ENCODE measurements around the gene ST6GALNAC5. TPM values are rescaled to one million over a fixed set of nuclear protein-coding genes. Genes with fewer than 3 reads are reported as not detected.

Gene ST6GALNAC5
- total and polyA plus RNA-seq, 2 experiments from 2014 or later = 4.1 to 19.2 TPM

GRCh38 chr1:77038000-77038399 is 170.7 kb downstream of the ST6GALNAC5 start (continued):
- TF ChIP-seq ZNF462 (CRISPR knock-in tag; IDR thresholded peaks at IDR 0.05) (no peak), CREB1 (CRISPR knock-in tag; IDR thresholded peaks at IDR 0.05; ENCODE audit: low read depth) (no peak), EZH2 (IDR thresholded peaks at IDR 0.05; ENCODE audit: low read depth, unreplicated experiment) (no peak), ZNF114 (CRISPR knock-in tag; IDR thresholded peaks at IDR 0.05) (no peak)

GRCh38 chr1:77039111-77039510 is 171.8 kb downstream of the ST6GALNAC5 start:
- no peak overlapping the region for H3K27ac ChIP-seq (ENCODE audit: low read depth)
- TF ChIP-seq NANOG (IDR thresholded peaks at IDR 0.05; ENCODE audit: borderline replicate concordance) = no peak

More at GRCh38 chr1:77039111-77039510, 171.8 kb downstream of the ST6GALNAC5 start:
- no peaks in the 10 kb centered on the region for H3K36me3 ChIP-seq (ENCODE audit: insufficient read depth)
- no peak for ATAC-seq
- Mint-ChIP-seq H3K4me3 (no peak overlapping the region), H3K36me3 (ENCODE audit: low read depth) (peaks cover 3% of the 10 kb centered on the region; the same call in 2 of the 3 replicates), H3K27me3 (ENCODE audit: insufficient read depth, low read depth, poor library complexity) (no peaks in the 10 kb centered on the region), H3K4me1 (no peaks in the 10 kb centered on the region; the same call in 2 of the 3 replicates), H3K9me3 (peaks cover 5% of the 10 kb centered on the region; the same call in 2 of the 3 replicates), H3K27ac (no peak overlapping the region)
- no peak overlapping the region for H3K4me3 ChIP-seq
- no peak overlapping the region for H3K4me2 ChIP-seq
- no peaks in the 10 kb centered on the region for H3K27me3 ChIP-seq (ENCODE audit: insufficient read depth)
- no peak overlapping the region for H2AFZ ChIP-seq
- no peaks in the 10 kb centered on the region for H4K20me1 ChIP-seq (replicated peaks; ENCODE audit: insufficient read depth)
- no peaks in the 10 kb centered on the region for H3K4me1 ChIP-seq (ENCODE audit: insufficient read depth)
- no peak for DNase-seq (ENCODE audit: low spot score)
- no peaks in the 10 kb centered on the region for H3F3A ChIP-seq (replicated peaks; ENCODE audit: low read depth)
- no peaks in the 10 kb centered on the region for H3K9me2 ChIP-seq (ENCODE audit: insufficient read depth)
- no peaks in the 10 kb centered on the region for H3K79me2 ChIP-seq (replicated peaks; ENCODE audit: insufficient read depth)
